Thyroid gland (tissue), 4 donors: ENCODE data around the gene PAK5. TPM values are rescaled to one million over a fixed set of nuclear protein-coding genes. Genes with fewer than 3 reads are reported as not detected.

ENCODE experiments used
- DNase-seq, 2 donors: peaks; one replicate each; pipeline ENCODE4 v3.0.0-alpha.2; 2019
- H3K27ac ChIP-seq, 3 donors: fragments of 200-600 bp; sonication (generic); 1 replicate in 2 of 3; 2 replicates in 1 of 3; pipeline ENCODE4 v1.5.1; 2016 to 2019; ENCODE audit warnings: mild to moderate bottlenecking in 1 of 3, moderate library complexity in 1 of 3
- H3K27me3 ChIP-seq: fragments of 200-600 bp; sonication (generic); one replicate; pipeline ENCODE4 v1.5.1; 2019
- H3K36me3 ChIP-seq, 2 donors: fragments of 200-600 bp; sonication (generic); one replicate each; pipeline ENCODE4 v1.5.1; 2016 to 2019
- H3K4me1 ChIP-seq, 2 donors: fragments of 200-600 bp; sonication (generic); one replicate each; pipeline ENCODE4 v1.5.1; 2017 to 2019
- H3K4me3 ChIP-seq, 3 donors: fragments of 200-600 bp; sonication (generic); replicated peaks in 1 of 3; 1 replicate in 2 of 3; 2 replicates in 1 of 3; pipeline ENCODE4 v1.5.1; 2016; ENCODE audit warnings: mild to moderate bottlenecking in 1 of 3
- H3K9me3 ChIP-seq: fragments of 200-600 bp; sonication (generic); one replicate; pipeline ENCODE4 v1.5.1; 2017
- CTCF ChIP-seq, 6 experiments: fragments of 200-600 bp in 3 of 6; fragments of 450-650 bp in 3 of 6; sonication (generic) in 3 of 6; IDR thresholded peaks; one replicate each; pipeline ENCODE4 v1.5.1; 2016 to 2019; ENCODE audit warnings: antibody characterized with exemption in 6 of 6, mild to moderate bottlenecking in 2 of 6, inconsistent platforms in 1 of 6, moderate library complexity in 1 of 6
- POLR2A ChIP-seq, 2 donors: fragments of 450-650 bp; IDR thresholded peaks; one replicate each; pipeline ENCODE4 v1.6.1; 2017; ENCODE audit warnings: antibody characterized with exemption in 2 of 2, mild to moderate bottlenecking in 2 of 2, moderate library complexity in 1 of 2
- WGBS, 2 donors: methylation state at CpG; one replicate each; pipeline ENCODE4 v1.1.5; 2017; 5-methylcytosine and 5-hydroxymethylcytosine counted together
- intact Hi-C: fragments of 100-400 bp; cut with DNase I; formaldehyde crosslinking; loops from one replicate; pipeline ENCODE4 v1.15.1; 2023
- total RNA-seq, 4 donors: library from RNA; depleted of rRNA; stranded (reverse); fragments of >200 nt; gene quantifications; one replicate each; pipeline ENCODE4 v1.2.3, GENCODE V29; 2016

Gene PAK5
- total RNA-seq, 4 donors from 2014 or later: 0.13 to 0.33 TPM; not detected in 2

GRCh38 chr20:9495701-9496100 lies 343.2 kb downstream of the PAK5 start:
- no peaks in the 10 kb centered on the region for H3K4me1 ChIP-seq
- intact Hi-C loops: no loop called here
- no peak for TF ChIP-seq POLR2A (IDR thresholded peaks at IDR 0.05)

GRCh38 chr20:9493803-9494202 lies 345.1 kb downstream of the PAK5 start:
- H3K27ac ChIP-seq: no peak overlapping the region
- no peak for TF ChIP-seq POLR2A (IDR thresholded peaks at IDR 0.05)
- TF ChIP-seq CTCF (IDR thresholded peaks at IDR 0.05): no peak
- WGBS, 2 donors: 74 to 80% methylated on average over 2 of the region's 2 CpGs
- no peaks in the 10 kb centered on the region for H3K27me3 ChIP-seq
- no peaks in the 10 kb centered on the region for H3K36me3 ChIP-seq
- no peaks in the 10 kb centered on the region for H3K4me1 ChIP-seq
- no peak for DNase-seq
- intact Hi-C loops: no loop called here
- no peaks in the 10 kb centered on the region for H3K9me3 ChIP-seq
- no peak overlapping the region for H3K4me3 ChIP-seq

More at GRCh38 chr20:9495701-9496100, 343.2 kb downstream of the PAK5 start:
- no peaks in the 10 kb centered on the region for H3K36me3 ChIP-seq
- H3K27me3 ChIP-seq: no peaks in the 10 kb centered on the region
- no peak overlapping the region for H3K27ac ChIP-seq
- DNase-seq: no peak
- no peak overlapping the region for H3K4me3 ChIP-seq
- H3K9me3 ChIP-seq: no peaks in the 10 kb centered on the region
- 84 to 85% methylated on average over 2 of the region's 2 CpGs for WGBS, 2 donors

- no peak for TF ChIP-seq POLR2A (IDR thresholded peaks at IDR 0.05)
- TF ChIP-seq CTCF (IDR thresholded peaks at IDR 0.05): no peak
- H3K4me1 ChIP-seq: no peaks in the 10 kb centered on the region
- WGBS, 2 donors: 73 to 80% methylated on average over 4 of the region's 4 CpGs
- intact Hi-C loops: no loop called here
- H3K9me3 ChIP-seq: no peaks in the 10 kb centered on the region
- no peak overlapping the region for H3K27ac ChIP-seq
- DNase-seq: no peak
- no peaks in the 10 kb centered on the region for H3K36me3 ChIP-seq
- no peak overlapping the region for H3K4me3 ChIP-seq
- no peaks in the 10 kb centered on the region for H3K27me3 ChIP-seq
Observed at GRCh38 chr20:9492067-9492466, 346.8 kb downstream of the PAK5 start.

GRCh38 chr20:9491324-9491723 lies 347.6 kb downstream of the PAK5 start:
- H3K4me1 ChIP-seq: no peaks in the 10 kb centered on the region
- intact Hi-C loops: no loop called here
- WGBS, 2 donors: 81 to 82% methylated on average over 1 of the region's 1 CpG

GRCh38 chr20:9490631-9491030 lies 348.2 kb downstream of the PAK5 start:
- Histone ChIP-seq H3K4me3 (no peak overlapping the region), H3K4me1 (no peaks in the 10 kb centered on the region), H3K36me3 (no peaks in the 10 kb centered on the region), H3K27me3 (no peaks in the 10 kb centered on the region), H3K9me3 (no peaks in the 10 kb centered on the region), H3K27ac (no peak overlapping the region)
- DNase-seq: no peak
- 94 to 97% methylated on average over 3 of the region's 3 CpGs for WGBS, 2 donors
- TF ChIP-seq POLR2A (IDR thresholded peaks at IDR 0.05): no peak
- no peak for TF ChIP-seq CTCF (IDR thresholded peaks at IDR 0.05)
- intact Hi-C loops: no loop called here

More at GRCh38 chr20:9491324-9491723, 347.6 kb downstream of the PAK5 start:
- DNase-seq: no peak
- Histone ChIP-seq H3K27me3 (no peaks in the 10 kb centered on the region), H3K36me3 (no peaks in the 10 kb centered on the region), H3K9me3 (no peaks in the 10 kb centered on the region), H3K4me3 (no peak overlapping the region), H3K27ac (no peak overlapping the region)
- TF ChIP-seq CTCF (IDR thresholded peaks at IDR 0.05) (no peak), POLR2A (IDR thresholded peaks at IDR 0.05) (no peak)

- no peak overlapping the region for H3K4me3 ChIP-seq
- H3K4me1 ChIP-seq: no peaks in the 10 kb centered on the region
- no peak for TF ChIP-seq CTCF (IDR thresholded peaks at IDR 0.05)
- no peak for TF ChIP-seq POLR2A (IDR thresholded peaks at IDR 0.05)
- WGBS, 2 donors: 79 to 91% methylated on average over 3 of the region's 3 CpGs
- no peaks in the 10 kb centered on the region for H3K36me3 ChIP-seq
- H3K9me3 ChIP-seq: no peaks in the 10 kb centered on the region
- intact Hi-C loops: no loop called here
- H3K27ac ChIP-seq: no peak overlapping the region
- no peaks in the 10 kb centered on the region for H3K27me3 ChIP-seq
- DNase-seq: no peak
Observed at GRCh38 chr20:9490161-9490560, 348.7 kb downstream of the PAK5 start.
